CD4-positive, alpha-beta T cell (primary cell): ENCODE measurements around the gene NUP188. TPM values are rescaled to one million over a fixed set of nuclear protein-coding genes. Genes with fewer than 3 reads are reported as not detected.

ENCODE experiments used
- ATAC-seq: fragments of 200-7000 bp; cut with Tn5 transposase; one replicate; pipeline ENCODE4 v1.10.0; 2022; ENCODE audit warnings: mild to moderate bottlenecking; ENCODE audit not compliant: poor library complexity
- CTCF ChIA-PET: fragments of 350-600 bp; sonication (Branson Sonifier 250); formaldehyde crosslinking; loops from one replicate; lab custom pipeline; 2021; ENCODE audit warnings: antibody characterized with exemption, inconsistent platforms; lab: Charles Lee
- POLR2A ChIA-PET: fragments of 350-600 bp; sonication (Branson Sonifier 250); formaldehyde crosslinking; loops from one replicate; lab custom pipeline; 2021; ENCODE audit warnings: antibody characterized with exemption, inconsistent platforms; lab: Charles Lee
- DNase-seq, 14 experiments: peaks; one replicate each; pipeline ENCODE4 v3.0.0-alpha.2; 2013 to 2020; ENCODE audit warnings: mixed read lengths in 2 of 14
- H3K27ac ChIP-seq, 2 donors: one replicate each; pipeline versions ENCODE4 v1.5.1 to v1.7.0; 2013; ENCODE audit warnings: low read length in 2 of 2, low read depth in 1 of 2, mild to moderate bottlenecking in 1 of 2
- H3K27me3 ChIP-seq, 2 experiments: 1 replicate in 1 of 2; 2 replicates in 1 of 2; pipeline versions ENCODE4 v1.6.1 to v1.7.0; 2013; ENCODE audit warnings: low read length in 2 of 2, control low read depth in 1 of 2, mild to moderate bottlenecking in 1 of 2, moderate library complexity in 1 of 2; ENCODE audit not compliant: insufficient read depth in 2 of 2, control insufficient read depth in 1 of 2
- H3K36me3 ChIP-seq: one replicate; pipeline ENCODE4 v1.6.1; 2013; ENCODE audit warnings: low read length, control low read depth; ENCODE audit not compliant: insufficient read depth
- H3K4me1 ChIP-seq: one replicate; pipeline ENCODE4 v1.6.1; 2013; ENCODE audit warnings: low read length, control low read depth; ENCODE audit not compliant: insufficient read depth
- H3K4me3 ChIP-seq: one replicate; pipeline ENCODE4 v1.5.1; 2013; ENCODE audit warnings: mild to moderate bottlenecking, low read length, moderate library complexity
- H3K9me3 ChIP-seq, 2 experiments: 1 replicate in 1 of 2; 2 replicates in 1 of 2; pipeline versions ENCODE4 v1.6.1 to v1.7.0; 2013; ENCODE audit warnings: low read length in 2 of 2, mild to moderate bottlenecking in 2 of 2, control low read depth in 1 of 2, moderate library complexity in 1 of 2; ENCODE audit not compliant: control insufficient read depth in 1 of 2, insufficient read depth in 1 of 2
- H3K27ac Mint-ChIP-seq: one replicate; pipeline ENCODE4 v1.8.0; 2020; ENCODE audit warnings: mixed read lengths
- H3K27me3 Mint-ChIP-seq: one replicate; pipeline ENCODE4 v1.8.0; 2021; ENCODE audit warnings: mixed read lengths
- H3K36me3 Mint-ChIP-seq: one replicate; pipeline ENCODE4 v1.8.0; 2021; ENCODE audit warnings: low read depth, mixed read lengths
- H3K4me1 Mint-ChIP-seq: one replicate; pipeline ENCODE4 v1.8.0; 2021; ENCODE audit warnings: low read depth, mixed read lengths
- H3K4me3 Mint-ChIP-seq: one replicate; pipeline ENCODE4 v1.8.0; 2020; ENCODE audit warnings: mild to moderate bottlenecking, mixed read lengths
- H3K9me3 Mint-ChIP-seq: one replicate; pipeline ENCODE4 v1.8.0; 2020; ENCODE audit warnings: mixed read lengths
- CTCF ChIP-seq: fragments of 200-600 bp; IDR thresholded peaks from one replicate; pipeline ENCODE4 v1.8.0; 2022; ENCODE audit warnings: antibody characterized with exemption, mild to moderate bottlenecking
- intact Hi-C, 2 experiments: fragments of 100-400 bp; cut with DNase I in 1 of 2; cut with micrococcal nuclease in 1 of 2; formaldehyde crosslinking; loops; one replicate each; pipeline versions ENCODE4 v1.15.1 to v1.9.0; 2023 to 2025; cut with DNase I, micrococcal nuclease
- total RNA-seq, 174 experiments: library from RNA in 2 of 174; stranded (reverse) in 2 of 174; gene quantifications; one replicate each; pipeline ENCODE4 v1.2.3 and lab custom pipeline; 2021 to 2026

Gene NUP188
- total RNA-seq, 2 experiments from 2014 or later, result 43.0 to 43.9 TPM

DNA sequence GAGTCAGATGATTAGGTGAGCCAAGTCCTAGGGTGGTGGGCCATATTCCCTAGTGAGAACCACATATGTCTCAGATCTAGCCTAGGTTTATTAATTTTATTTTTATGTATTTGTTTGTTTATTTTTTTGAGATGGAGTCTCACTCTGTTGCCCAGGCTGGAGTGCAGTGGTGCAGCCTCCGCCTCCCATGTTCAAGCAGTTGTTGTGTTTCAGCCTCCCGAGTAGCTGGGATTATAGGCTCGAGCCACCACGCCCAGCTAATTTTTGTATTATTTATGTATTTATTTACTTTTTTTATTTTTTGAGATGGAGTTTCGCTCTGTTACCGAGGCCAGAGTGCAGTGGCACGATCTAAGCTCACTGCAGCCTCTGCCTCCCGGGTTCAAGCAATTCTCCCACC, 36.0 kb downstream of the NUP188 start:
- H3K27ac Mint-ChIP-seq, result no peak overlapping the region

DNA sequence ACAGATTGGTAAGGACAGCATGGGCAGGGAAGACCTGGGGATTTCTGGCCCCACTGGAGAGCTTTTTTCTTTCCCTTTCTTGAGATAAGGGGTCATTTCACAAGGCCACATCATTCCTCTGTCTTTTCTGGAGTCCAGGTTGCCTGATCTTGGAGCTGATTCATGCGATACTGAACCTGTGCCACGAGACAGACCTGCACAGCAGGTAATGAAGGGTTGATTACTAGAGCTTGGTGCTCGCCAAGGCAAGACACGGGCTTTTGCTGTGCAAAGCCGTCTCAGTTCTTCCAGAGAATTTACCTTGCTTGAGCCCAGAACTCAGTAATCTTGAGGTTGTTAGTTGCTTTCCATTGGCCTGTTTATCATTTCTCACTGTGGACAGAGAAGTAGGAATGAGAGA, 39.2 kb downstream of the NUP188 start:
- CTCF ChIA-PET, result no interaction called here
- no peak overlapping the region for H3K4me3 Mint-ChIP-seq
- POLR2A ChIA-PET, result no interaction called here
- no peak overlapping the region for H3K27ac Mint-ChIP-seq
- no peaks in the 10 kb centered on the region for H3K9me3 ChIP-seq
- TF ChIP-seq CTCF, result no peak
- H3K4me1 Mint-ChIP-seq, result no peaks in the 10 kb centered on the region
- intact Hi-C loops, result no loop called here
- no peak overlapping the region for H3K27ac ChIP-seq
- peaks cover 76% of the 10 kb centered on the region for H3K36me3 Mint-ChIP-seq
- H3K4me3 ChIP-seq, result no peak overlapping the region
- ATAC-seq, result no peak
- no peaks in the 10 kb centered on the region for H3K9me3 Mint-ChIP-seq
- H3K27me3 ChIP-seq, result no peaks in the 10 kb centered on the region
- H3K4me1 ChIP-seq, result no peaks in the 10 kb centered on the region
- peaks cover 85% of the 10 kb centered on the region for H3K36me3 ChIP-seq
- DNase-seq, result no peak
- H3K27me3 Mint-ChIP-seq, result no peaks in the 10 kb centered on the region

More for the DNA sequence above, 36.0 kb downstream of the NUP188 start:
- ChIA-PET POLR2A (no interaction called here), CTCF (no interaction called here)
- no peak overlapping the region for H3K27ac ChIP-seq
- Mint-ChIP-seq H3K4me1 (no peaks in the 10 kb centered on the region), H3K9me3 (no peaks in the 10 kb centered on the region), H3K27me3 (no peaks in the 10 kb centered on the region), H3K4me3 (no peak overlapping the region), H3K36me3 (peaks cover 92% of the 10 kb centered on the region)
- H3K27me3 ChIP-seq, result no peaks in the 10 kb centered on the region
- H3K36me3 ChIP-seq, result peaks cover 93% of the 10 kb centered on the region
- no peak for TF ChIP-seq CTCF
- ATAC-seq, result no peak
- no peaks in the 10 kb centered on the region for H3K9me3 ChIP-seq
- intact Hi-C loops, result no loop called here
- DNase-seq, result no peak
- no peaks in the 10 kb centered on the region for H3K4me1 ChIP-seq
- H3K4me3 ChIP-seq, result no peak overlapping the region

DNA sequence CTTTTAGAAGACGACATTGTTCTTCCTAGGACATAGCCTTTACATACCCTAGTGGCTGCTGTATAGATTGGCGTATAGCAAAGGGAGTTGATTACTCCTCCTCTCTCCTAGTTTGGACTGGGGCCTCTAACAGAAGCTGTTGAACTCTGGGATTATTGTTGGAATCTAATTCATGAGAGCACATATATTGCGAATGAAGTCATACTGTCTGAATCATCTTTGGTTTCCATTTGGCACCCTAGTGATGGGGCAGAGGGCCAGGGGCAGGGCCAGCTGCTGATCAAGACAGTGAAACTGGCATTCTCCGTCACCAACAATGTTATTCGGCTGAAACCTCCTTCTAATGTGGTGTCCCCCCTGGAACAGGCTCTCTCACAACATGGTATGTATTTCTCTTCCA, 40.3 kb downstream of the NUP188 start:
- no peaks in the 10 kb centered on the region for H3K27me3 ChIP-seq
- Mint-ChIP-seq H3K27me3 (no peaks in the 10 kb centered on the region), H3K4me3 (no peak overlapping the region), H3K36me3 (peaks cover 73% of the 10 kb centered on the region), H3K27ac (no peak overlapping the region), H3K9me3 (no peaks in the 10 kb centered on the region), H3K4me1 (no peaks in the 10 kb centered on the region)
- TF ChIP-seq CTCF, result no peak
- no peak overlapping the region for H3K4me3 ChIP-seq
- H3K27ac ChIP-seq, result no peak overlapping the region
- no peaks in the 10 kb centered on the region for H3K4me1 ChIP-seq
- H3K36me3 ChIP-seq, result peaks cover 83% of the 10 kb centered on the region
- intact Hi-C loops, result no loop called here
- no peak for ATAC-seq
- no peak for DNase-seq
- ChIA-PET POLR2A (no interaction called here), CTCF (interaction anchor here (0.6 kb wide), 1 partner anchor 1916 kb away, joined by 3 read pairs; no protein-coding TSS in a partner anchor)
- no peaks in the 10 kb centered on the region for H3K9me3 ChIP-seq
